ENCODE measurements around the gene ECPAS. TPM values are rescaled to one million over a fixed set of nuclear protein-coding genes. Genes with fewer than 3 reads are reported as not detected.
"Not testable (repeated sequence)": the region's sequence is repeated elsewhere in the genome, so short reads cannot be mapped to it uniquely, and the experiment has no call there.

The ECPAS gene
- 10 to 100 TPM; 59.0 to 83.4 (median 79.6) TPM for polyA plus RNA-seq (ENCODE audit: insufficient read length in 4 of 4)

- peak in 1 of 4 donors; percentile 55 for DNase-seq (ENCODE audit: low read depth in 4 of 4, low spot score in 3 of 4)
These were observed at the start of gene ECPAS for GRCh38 chr9:111483858-111484571. Gene ECPAS, minus strand, starts transcription at chr9:111484383. Its CDS starts 11,465 bp downstream, at chr9:111472918.

GRCh38 chr9:111533099-111533790 is 49.1 kb upstream of the ECPAS start:
- DNase-seq (ENCODE audit: low read depth in 4 of 4, low spot score in 3 of 4) = no peak

GRCh38 chr9:111531716-111532115 is 47.5 kb upstream of the ECPAS start:
- DNase-seq (ENCODE audit: low read depth in 4 of 4, low spot score in 3 of 4) = no peak

GRCh38 chr9:111529787-111530186 is 45.6 kb upstream of the ECPAS start:
- no peak for DNase-seq (ENCODE audit: low read depth in 4 of 4, low spot score in 3 of 4)

GRCh38 chr9:111527347-111527746 is 43.2 kb upstream of the ECPAS start:
- no peak for DNase-seq (ENCODE audit: low read depth in 4 of 4, low spot score in 3 of 4)

- peak; percentile 69 to 78 (median 76) for DNase-seq (ENCODE audit: low read depth in 4 of 4, low spot score in 3 of 4)
These were observed 41.1 kb upstream of the ECPAS start, which contains the start of gene ZNF483 for GRCh38 chr9:111525056-111525977. Gene ZNF483, plus strand, starts transcription at chr9:111525179. Its CDS starts 2,217 bp downstream, at chr9:111527396.

GRCh38 chr9:111524731-111525055 is 40.5 kb upstream of the ECPAS start:
- DNase-seq (ENCODE audit: low read depth in 4 of 4, low spot score in 3 of 4) = no peak

- DNase-seq (ENCODE audit: low read depth in 4 of 4, low spot score in 3 of 4) = no peak
These were observed 31.9 kb upstream of the ECPAS start for GRCh38 chr9:111516061-111516465.

- DNase-seq (ENCODE audit: low read depth in 4 of 4, low spot score in 3 of 4) = no peak
These were observed 30.8 kb upstream of the ECPAS start for GRCh38 chr9:111514967-111515366.

- DNase-seq (ENCODE audit: low read depth in 4 of 4, low spot score in 3 of 4) = not testable (repeated sequence)
These were observed 27.4 kb upstream of the ECPAS start for GRCh38 chr9:111511581-111511980.

GRCh38 chr9:111502506-111502905 is 18.3 kb upstream of the ECPAS start:
- DNase-seq (ENCODE audit: low read depth in 4 of 4, low spot score in 3 of 4) = no peak

- no peak for DNase-seq (ENCODE audit: low read depth in 4 of 4, low spot score in 3 of 4)
These were observed 17.5 kb upstream of the ECPAS start for GRCh38 chr9:111501648-111502047.

GRCh38 chr9:111501005-111501562 is 16.9 kb upstream of the ECPAS start:
- no peak for DNase-seq (ENCODE audit: low read depth in 4 of 4, low spot score in 3 of 4)

GRCh38 chr9:111497196-111497595 is 13.0 kb upstream of the ECPAS start:
- not testable (repeated sequence) for DNase-seq (ENCODE audit: low read depth in 4 of 4, low spot score in 3 of 4)

GRCh38 chr9:111484572-111484894 is 350 bp upstream of the ECPAS start:
- DNase-seq (ENCODE audit: low read depth in 4 of 4, low spot score in 3 of 4) = no peak

GRCh38 chr9:111483439-111483857 is 735 bp downstream of the ECPAS start:
- DNase-seq (ENCODE audit: low read depth in 4 of 4, low spot score in 3 of 4) = no peak

- no peak for DNase-seq (ENCODE audit: low read depth in 4 of 4, low spot score in 3 of 4)
These were observed 1.3 kb downstream of the ECPAS start for GRCh38 chr9:111482694-111483438.

- DNase-seq (ENCODE audit: low read depth in 4 of 4, low spot score in 3 of 4) = no peak
These were observed 2.1 kb downstream of the ECPAS start for GRCh38 chr9:111481885-111482636.

- DNase-seq (ENCODE audit: low read depth in 4 of 4, low spot score in 3 of 4) = no peak
These were observed 6.5 kb downstream of the ECPAS start for GRCh38 chr9:111477677-111478076.

Data from left renal pelvis (tissue), 4 donors.